Measurements from ENCODE around the gene IL12RB1.
"Not testable (repeated sequence)": the region's sequence is repeated elsewhere in the genome, so short reads cannot be mapped to it uniquely, and the experiment has no call there.

Gene IL12RB1

DNA sequence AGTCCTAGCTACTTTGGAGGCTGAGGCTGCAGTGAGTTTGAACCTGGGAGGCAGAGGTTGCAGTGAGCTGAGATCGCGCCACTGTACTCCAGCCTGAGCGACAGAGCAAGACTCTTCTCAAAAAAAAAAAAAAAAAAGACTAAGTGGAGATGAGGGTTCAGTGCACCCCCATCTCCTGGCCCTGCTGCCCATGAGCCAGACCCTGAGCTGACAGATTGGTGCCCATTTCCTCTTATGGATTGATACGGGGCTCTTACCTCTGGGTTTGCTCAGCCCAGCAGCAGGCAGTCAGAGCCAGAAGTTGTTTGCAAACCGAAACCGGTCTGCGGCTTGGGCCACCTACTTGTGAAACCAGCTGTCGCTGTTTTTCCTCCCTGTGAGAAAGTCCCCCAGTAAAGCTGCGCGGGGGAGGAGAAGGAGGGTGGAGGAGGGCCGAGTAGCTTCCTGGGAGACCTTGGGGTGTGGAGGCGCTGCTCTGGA is 41.9 kb downstream of the IL12RB1 start:
- DNase-seq, result peak; percentile 56

- DNase-seq, result no peak
Measured at GRCh38 chr19:18043676-18044075, 43.1 kb downstream of the IL12RB1 start.

- DNase-seq, result no peak
Measured at GRCh38 chr19:18041054-18041453, 45.7 kb downstream of the IL12RB1 start.

GRCh38 chr19:18032102-18032501 is 54.6 kb downstream of the IL12RB1 start:
- not testable (repeated sequence) for DNase-seq

DNA sequence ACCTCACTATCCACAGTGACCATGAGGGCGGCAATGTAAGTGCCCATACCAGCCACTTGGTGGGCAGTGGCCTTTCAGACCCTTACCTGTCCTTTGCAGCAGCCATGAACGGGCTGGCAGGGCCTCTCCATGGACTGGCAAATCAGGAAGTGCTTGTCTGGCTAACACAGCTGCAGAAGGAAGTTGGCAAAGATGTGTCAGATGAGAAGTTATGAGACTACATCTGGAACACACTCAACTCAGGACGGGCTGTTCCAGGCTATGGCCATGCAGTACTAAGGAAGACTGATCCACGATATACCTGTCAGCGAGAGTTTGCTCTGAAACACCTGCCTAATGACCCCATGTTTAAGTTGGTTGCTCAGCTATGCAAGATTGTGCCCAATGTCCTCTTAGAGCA is 55.3 kb downstream of the IL12RB1 start:
- not testable (repeated sequence) for DNase-seq

DNA sequence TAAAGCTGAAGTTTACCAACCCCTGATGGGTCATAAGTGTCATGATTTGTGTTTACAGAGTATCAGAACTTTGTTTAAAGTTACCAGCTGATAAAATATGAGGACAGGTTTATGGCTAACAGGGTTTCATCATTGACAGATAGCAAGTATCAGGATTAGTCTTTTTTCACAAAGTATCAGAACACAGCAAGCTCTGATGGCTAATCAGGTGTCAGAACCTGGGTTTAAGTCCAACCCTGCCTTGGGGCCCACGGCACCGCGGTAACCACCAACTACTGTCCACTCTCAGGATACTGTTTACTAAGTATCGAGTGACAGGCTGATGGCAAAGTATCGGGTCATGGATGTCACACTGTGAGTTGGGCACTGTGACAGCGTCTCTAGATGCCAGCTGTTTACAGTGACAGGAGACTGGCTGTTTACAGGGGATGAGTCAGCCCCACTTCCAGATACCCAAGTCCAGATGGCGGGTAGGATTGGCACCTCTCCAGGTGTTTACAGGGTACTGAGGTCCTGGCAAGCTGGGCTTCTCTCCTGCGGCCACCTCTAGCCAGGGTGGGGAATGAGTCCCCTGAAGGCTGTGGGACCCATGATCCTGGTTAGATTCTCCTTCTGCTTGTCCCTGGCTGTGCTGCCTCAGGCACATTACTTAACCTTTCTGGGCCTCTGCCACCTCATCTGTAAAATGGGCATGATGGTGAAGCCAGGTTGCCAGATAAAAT is 57.0 kb downstream of the IL12RB1 start:
- DNase-seq, result peak; percentile 81

- DNase-seq, result no peak
Measured at GRCh38 chr19:18027151-18027550, 59.6 kb downstream of the IL12RB1 start.

GRCh38 chr19:18023622-18024251 is 63.0 kb downstream of the IL12RB1 start:
- no peak for DNase-seq

DNA sequence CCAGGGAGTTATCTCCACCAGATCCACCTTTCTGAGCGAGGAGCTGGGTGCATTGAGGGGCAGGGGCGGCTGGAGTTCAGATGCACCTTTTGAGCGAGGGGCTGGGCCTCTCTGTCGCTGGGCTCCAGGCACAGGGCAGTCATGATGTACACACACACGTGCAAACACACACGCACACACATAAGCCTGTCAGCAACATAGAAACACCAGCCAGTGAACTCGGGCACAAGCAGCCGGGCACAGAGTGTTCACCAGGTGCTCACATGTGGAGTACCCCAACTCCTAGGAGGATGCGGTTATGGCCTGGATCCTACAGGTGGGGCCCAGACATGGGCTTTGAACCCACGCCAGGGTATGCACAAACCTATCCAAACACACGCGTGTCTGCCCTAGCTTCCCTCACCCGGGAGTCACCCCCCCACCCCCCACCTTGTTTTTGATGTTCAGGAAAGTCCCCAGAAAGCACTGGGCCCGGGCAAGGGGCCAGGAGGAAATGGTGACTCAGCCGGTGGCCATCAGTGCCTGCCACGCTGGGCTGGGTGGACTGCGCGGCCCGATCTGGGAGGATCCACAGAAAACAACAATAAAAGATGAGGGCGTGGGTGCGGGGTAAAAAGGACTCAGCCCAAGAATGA is 65.5 kb downstream of the IL12RB1 start:
- DNase-seq, result no peak

- DNase-seq, result no peak
Measured at GRCh38 chr19:18020212-18021085, 66.3 kb downstream of the IL12RB1 start.

- no peak for DNase-seq
Measured at GRCh38 chr19:18017275-18018083, 69.3 kb downstream of the IL12RB1 start.

GRCh38 chr19:18016209-18016910 is 70.4 kb downstream of the IL12RB1 start:
- no peak for DNase-seq

GRCh38 chr19:18014197-18014596 is 72.5 kb downstream of the IL12RB1 start:
- DNase-seq, result no peak

DNA sequence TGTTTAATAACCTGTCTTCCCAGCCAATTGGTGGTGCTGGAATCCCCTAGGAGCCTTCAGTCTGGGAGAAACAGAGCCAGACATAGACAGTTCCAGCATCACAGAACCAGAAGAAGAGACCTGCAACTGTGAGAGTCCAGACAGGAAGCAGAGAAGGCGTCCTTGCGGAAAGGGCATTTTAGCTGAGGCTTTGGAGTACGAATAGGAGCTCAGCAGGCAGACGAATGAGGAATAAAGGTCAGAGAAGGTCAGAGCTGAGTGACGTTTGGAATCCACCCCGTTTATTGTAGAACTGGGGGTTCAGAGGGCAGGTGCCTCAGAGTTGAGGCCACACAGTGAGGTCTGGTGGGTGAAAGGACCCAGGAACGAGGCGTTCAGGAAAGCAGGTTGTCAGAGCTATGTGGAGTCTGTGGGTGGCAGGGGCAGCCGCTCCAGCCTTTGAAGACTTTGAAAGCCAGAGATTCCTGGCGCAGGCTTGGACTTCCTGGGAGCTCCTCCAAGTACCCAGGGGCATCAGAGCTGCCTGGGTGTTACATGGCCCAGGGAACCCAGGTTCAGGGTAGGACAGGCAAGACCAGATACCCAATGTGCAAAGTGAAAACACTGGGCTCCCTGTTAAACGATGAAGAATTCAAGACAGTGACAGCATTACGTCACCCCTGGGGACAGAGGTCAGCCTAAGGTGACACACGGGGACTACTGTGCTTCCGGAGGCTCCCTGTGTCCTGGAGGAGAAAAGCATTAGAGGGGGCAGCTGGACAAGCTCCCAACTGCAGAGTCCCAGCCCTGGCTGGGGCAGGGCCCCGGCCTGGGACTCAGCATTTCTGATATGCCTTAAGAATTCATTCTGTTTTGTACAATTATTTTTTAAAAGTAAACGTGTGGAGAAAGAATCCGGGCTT is 73.3 kb downstream of the IL12RB1 start:
- DNase-seq, result no peak

GRCh38 chr19:18010149-18010548 is 76.6 kb downstream of the IL12RB1 start:
- DNase-seq, result no peak

GRCh38 chr19:18009412-18010066 is 77.2 kb downstream of the IL12RB1 start:
- no peak for DNase-seq
